HL-60 (cell line): ENCODE data around the gene RHBG.

Source experiments
- POLR2AphosphoS5 ChIP-seq: IDR thresholded peaks from 2 replicates; pipeline ENCODE4 v1.6.1; 2012; ENCODE audit warnings: low read depth
- SPI1 ChIP-seq: IDR thresholded peaks from 2 replicates; pipeline ENCODE4 v1.6.1; 2012; ENCODE audit warnings: low read depth, mild to moderate bottlenecking, borderline replicate concordance
- TF ChIP-seq, protein P1 (sequence below): IDR thresholded peaks from one replicate; pipeline ENCODE4 v1.5.1; 2011; ENCODE audit warnings: low read length, control low read depth, inconsistent platforms; ENCODE audit not compliant: insufficient read depth

DNA sequence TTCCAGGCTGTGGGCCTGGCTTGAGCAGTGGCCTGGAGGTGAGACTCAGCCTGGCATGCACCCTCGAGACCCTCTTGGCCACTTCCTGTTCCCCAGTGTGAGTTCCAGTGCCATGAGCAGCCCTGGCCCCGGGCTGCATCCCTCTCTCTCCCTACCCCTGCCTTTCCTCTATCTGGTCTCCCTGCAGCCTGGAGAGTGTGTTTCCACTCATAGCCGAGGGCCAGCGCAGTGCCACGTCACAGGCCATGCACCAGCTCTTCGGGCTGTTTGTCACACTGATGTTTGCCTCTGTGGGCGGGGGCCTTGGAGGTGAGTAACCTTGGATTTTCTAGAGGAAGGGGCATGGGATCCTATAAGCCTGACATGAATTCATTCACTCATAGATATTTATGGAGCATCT lies 13.6 kb downstream of the RHBG start:
- TF ChIP-seq, protein P1, sequence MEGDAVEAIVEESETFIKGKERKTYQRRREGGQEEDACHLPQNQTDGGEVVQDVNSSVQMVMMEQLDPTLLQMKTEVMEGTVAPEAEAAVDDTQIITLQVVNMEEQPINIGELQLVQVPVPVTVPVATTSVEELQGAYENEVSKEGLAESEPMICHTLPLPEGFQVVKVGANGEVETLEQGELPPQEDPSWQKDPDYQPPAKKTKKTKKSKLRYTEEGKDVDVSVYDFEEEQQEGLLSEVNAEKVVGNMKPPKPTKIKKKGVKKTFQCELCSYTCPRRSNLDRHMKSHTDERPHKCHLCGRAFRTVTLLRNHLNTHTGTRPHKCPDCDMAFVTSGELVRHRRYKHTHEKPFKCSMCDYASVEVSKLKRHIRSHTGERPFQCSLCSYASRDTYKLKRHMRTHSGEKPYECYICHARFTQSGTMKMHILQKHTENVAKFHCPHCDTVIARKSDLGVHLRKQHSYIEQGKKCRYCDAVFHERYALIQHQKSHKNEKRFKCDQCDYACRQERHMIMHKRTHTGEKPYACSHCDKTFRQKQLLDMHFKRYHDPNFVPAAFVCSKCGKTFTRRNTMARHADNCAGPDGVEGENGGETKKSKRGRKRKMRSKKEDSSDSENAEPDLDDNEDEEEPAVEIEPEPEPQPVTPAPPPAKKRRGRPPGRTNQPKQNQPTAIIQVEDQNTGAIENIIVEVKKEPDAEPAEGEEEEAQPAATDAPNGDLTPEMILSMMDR = no peak
- TF ChIP-seq POLR2AphosphoS5 = no peak
- no peak for TF ChIP-seq SPI1
